PC-3 (cell line): ENCODE results near the gene TARP.

ENCODE experiments used
- EZH2 ChIP-seq: fragments of 300-600 bp; sonication (generic); IDR thresholded peaks from one replicate; pipeline ENCODE4 v1.6.1; 2017; ENCODE audit warnings: antibody characterized with exemption, mild to moderate bottlenecking, low read length; ENCODE audit not compliant: unreplicated experiment
- TF ChIP-seq, protein P1 (sequence below): fragments of 300-600 bp; sonication (generic); conservative IDR thresholded peaks from 2 replicates; pipeline ENCODE4 v1.5.1; 2017; ENCODE audit warnings: antibody characterized with exemption, low read depth, mild to moderate bottlenecking, low read length

DNA sequence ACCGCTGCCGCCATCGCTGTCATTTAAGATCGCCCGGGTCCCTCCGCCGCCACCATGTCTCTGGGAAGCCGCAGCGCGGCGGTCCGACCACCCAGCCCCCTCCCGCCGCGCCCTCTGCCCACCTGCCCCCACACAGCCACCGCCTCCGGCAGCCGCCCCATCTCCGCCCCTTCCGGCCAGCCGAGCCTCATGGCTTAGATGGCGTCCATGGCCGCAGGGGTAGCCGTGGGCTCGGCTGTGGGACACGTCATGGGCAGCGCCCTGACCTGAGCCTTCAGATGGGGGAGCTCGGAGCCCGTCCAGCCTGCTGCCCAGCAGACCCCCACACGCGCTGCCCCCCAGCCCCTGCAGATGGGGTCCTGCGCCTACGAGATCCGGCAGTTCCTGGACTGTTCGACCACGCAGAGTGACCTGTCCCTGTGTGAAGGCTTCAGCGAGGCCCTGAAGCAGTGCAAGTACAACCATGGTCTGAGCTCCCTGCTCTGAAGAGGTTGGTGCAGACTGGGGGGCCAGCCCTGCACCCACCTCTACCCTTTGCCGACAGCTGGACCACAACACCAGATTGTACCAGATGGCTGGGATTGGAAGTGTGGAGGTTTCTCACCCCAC lies 38.0 kb upstream of the TARP start:
- TF ChIP-seq, protein P1, sequence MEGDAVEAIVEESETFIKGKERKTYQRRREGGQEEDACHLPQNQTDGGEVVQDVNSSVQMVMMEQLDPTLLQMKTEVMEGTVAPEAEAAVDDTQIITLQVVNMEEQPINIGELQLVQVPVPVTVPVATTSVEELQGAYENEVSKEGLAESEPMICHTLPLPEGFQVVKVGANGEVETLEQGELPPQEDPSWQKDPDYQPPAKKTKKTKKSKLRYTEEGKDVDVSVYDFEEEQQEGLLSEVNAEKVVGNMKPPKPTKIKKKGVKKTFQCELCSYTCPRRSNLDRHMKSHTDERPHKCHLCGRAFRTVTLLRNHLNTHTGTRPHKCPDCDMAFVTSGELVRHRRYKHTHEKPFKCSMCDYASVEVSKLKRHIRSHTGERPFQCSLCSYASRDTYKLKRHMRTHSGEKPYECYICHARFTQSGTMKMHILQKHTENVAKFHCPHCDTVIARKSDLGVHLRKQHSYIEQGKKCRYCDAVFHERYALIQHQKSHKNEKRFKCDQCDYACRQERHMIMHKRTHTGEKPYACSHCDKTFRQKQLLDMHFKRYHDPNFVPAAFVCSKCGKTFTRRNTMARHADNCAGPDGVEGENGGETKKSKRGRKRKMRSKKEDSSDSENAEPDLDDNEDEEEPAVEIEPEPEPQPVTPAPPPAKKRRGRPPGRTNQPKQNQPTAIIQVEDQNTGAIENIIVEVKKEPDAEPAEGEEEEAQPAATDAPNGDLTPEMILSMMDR, result no peak
- TF ChIP-seq EZH2, result no peak
